Upper lobe of left lung (tissue), 4 donors: Measurements from ENCODE around the gene BRPF1.

Experiments
- EP300 ChIP-seq, 4 donors: sonication (generic); formaldehyde crosslinking; IDR thresholded peaks; one replicate each; pipeline ENCODE4 v1.5.1; 2017; ENCODE audit warnings: antibody characterized with exemption in 4 of 4, control low read depth in 2 of 4
- TF ChIP-seq, protein P1 (sequence below), 6 experiments: fragments of 450-650 bp in 4 of 6; fragments of 200-600 bp in 2 of 6; sonication (generic) in 2 of 6; IDR thresholded peaks; one replicate each; pipeline ENCODE4 v1.5.1; 2016 to 2019; ENCODE audit warnings: antibody characterized with exemption in 6 of 6

DNA sequence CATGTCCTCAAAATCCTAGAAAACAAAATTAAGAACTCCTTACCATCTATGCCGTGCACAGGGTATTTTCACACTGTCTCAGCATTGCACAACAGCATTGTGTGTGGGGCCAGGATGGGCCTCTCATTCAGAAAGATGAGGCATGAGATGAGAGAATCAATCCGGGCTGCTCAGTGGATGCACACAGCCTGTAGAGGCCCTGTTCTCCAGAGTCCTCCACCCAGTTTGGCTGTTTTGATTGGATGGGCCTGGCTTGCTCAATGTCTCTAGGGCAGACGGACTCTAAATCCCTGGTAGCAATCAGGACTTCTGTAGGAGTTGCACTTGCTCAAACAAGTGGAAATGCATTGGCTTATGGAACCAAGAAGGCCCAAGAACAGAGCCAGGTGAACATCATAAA, 48.1 kb upstream of the BRPF1 start:
- TF ChIP-seq, protein P1, sequence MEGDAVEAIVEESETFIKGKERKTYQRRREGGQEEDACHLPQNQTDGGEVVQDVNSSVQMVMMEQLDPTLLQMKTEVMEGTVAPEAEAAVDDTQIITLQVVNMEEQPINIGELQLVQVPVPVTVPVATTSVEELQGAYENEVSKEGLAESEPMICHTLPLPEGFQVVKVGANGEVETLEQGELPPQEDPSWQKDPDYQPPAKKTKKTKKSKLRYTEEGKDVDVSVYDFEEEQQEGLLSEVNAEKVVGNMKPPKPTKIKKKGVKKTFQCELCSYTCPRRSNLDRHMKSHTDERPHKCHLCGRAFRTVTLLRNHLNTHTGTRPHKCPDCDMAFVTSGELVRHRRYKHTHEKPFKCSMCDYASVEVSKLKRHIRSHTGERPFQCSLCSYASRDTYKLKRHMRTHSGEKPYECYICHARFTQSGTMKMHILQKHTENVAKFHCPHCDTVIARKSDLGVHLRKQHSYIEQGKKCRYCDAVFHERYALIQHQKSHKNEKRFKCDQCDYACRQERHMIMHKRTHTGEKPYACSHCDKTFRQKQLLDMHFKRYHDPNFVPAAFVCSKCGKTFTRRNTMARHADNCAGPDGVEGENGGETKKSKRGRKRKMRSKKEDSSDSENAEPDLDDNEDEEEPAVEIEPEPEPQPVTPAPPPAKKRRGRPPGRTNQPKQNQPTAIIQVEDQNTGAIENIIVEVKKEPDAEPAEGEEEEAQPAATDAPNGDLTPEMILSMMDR (IDR thresholded peaks at IDR 0.05): no peak
- no peak for TF ChIP-seq EP300 (IDR thresholded peaks at IDR 0.05)
